WTC11 (cell line): ENCODE measurements around the gene CCDC83. TPM values are rescaled to one million over a fixed set of nuclear protein-coding genes. Genes with fewer than 3 reads are reported as not detected.
A peak's percentile ranks its signal among the peaks of the same experiment; 100 is the strongest.
"Not testable (repeated sequence)": the region's sequence is repeated elsewhere in the genome, so short reads cannot be mapped to it uniquely, and the experiment has no call there.

Source experiments
- ATAC-seq: fragments of 200-7000 bp; cut with Tn5 transposase; 2 replicates; pipeline ENCODE4 v1.10.0; 2021; ENCODE audit warnings: mild to moderate bottlenecking, moderate library complexity
- CTCF ChIA-PET: fragments of 300-600 bp; sonication (Branson Sonifier 250); formaldehyde crosslinking; loops from one replicate; lab custom pipeline; 2021; ENCODE audit warnings: antibody characterized with exemption; lab: Charles Lee
- POLR2A ChIA-PET: fragments of 350-600 bp; sonication (Branson Sonifier 250); formaldehyde crosslinking; loops from one replicate; lab custom pipeline; 2021; ENCODE audit warnings: antibody characterized with exemption; lab: Charles Lee
- DNase-seq: peaks from one replicate; pipeline ENCODE4 v3.0.0; 2021; ENCODE audit warnings: low spot score
- H3K27ac Mint-ChIP-seq: 2 replicates; pipeline ENCODE4 v1.8.0; 2021; ENCODE audit warnings: mixed read lengths
- H3K27me3 Mint-ChIP-seq: 2 replicates; pipeline ENCODE4 v1.8.0; 2021; ENCODE audit warnings: low read depth, mild to moderate bottlenecking, moderate library complexity, mixed read lengths
- H3K36me3 Mint-ChIP-seq: 2 replicates; pipeline ENCODE4 v1.8.0; 2021; ENCODE audit warnings: mixed read lengths
- H3K4me1 Mint-ChIP-seq: 2 replicates; pipeline ENCODE4 v1.8.0; 2022; ENCODE audit warnings: mixed read lengths
- H3K4me3 Mint-ChIP-seq: 2 replicates; pipeline ENCODE4 v1.8.0; 2021; ENCODE audit warnings: mild to moderate bottlenecking, moderate library complexity, mixed read lengths
- H3K9me3 Mint-ChIP-seq: 2 replicates; pipeline ENCODE4 v1.8.0; 2021; ENCODE audit warnings: mixed read lengths
- FOXP1 ChIP-seq: sonication (generic); formaldehyde crosslinking; IDR thresholded peaks from 2 replicates; pipeline ENCODE4 v1.8.0; 2022; ENCODE audit warnings: missing genetic modification reagents, mild to moderate bottlenecking, moderate library complexity, borderline replicate concordance
- JAZF1 ChIP-seq: fragments of 250-450 bp; sonication (Bioruptor Pico); IDR thresholded peaks from 2 replicates; pipeline ENCODE4 v1.9.0; 2021; ENCODE audit warnings: moderate library complexity, mild to moderate bottlenecking, inconsistent platforms
- JUN ChIP-seq: sonication (generic); formaldehyde crosslinking; IDR thresholded peaks from 2 replicates; pipeline ENCODE4 v1.8.0; 2023; ENCODE audit warnings: mild to moderate bottlenecking, missing genetic modification reagents
- MXD4 ChIP-seq: fragments of 250-450 bp; sonication (Bioruptor Pico); IDR thresholded peaks from 2 replicates; pipeline ENCODE4 v1.8.0; 2021; ENCODE audit warnings: mild to moderate bottlenecking, moderate library complexity, borderline replicate concordance
- MYBL2 ChIP-seq: sonication (generic); formaldehyde crosslinking; IDR thresholded peaks from 2 replicates; pipeline ENCODE4 v1.8.1; 2023; ENCODE audit warnings: mild to moderate bottlenecking, moderate library complexity, missing genetic modification reagents
- RORB ChIP-seq: fragments of 250-450 bp; sonication (Bioruptor Pico); IDR thresholded peaks from 2 replicates; pipeline ENCODE4 v1.9.0; 2021; ENCODE audit warnings: mild to moderate bottlenecking
- SMAD3 ChIP-seq: sonication (generic); formaldehyde crosslinking; IDR thresholded peaks from 2 replicates; pipeline ENCODE4 v1.8.0; 2022; ENCODE audit warnings: missing genetic modification reagents, mild to moderate bottlenecking, borderline replicate concordance
- SOX15 ChIP-seq: fragments of 250-450 bp; sonication (Bioruptor Pico); IDR thresholded peaks from 2 replicates; pipeline ENCODE4 v1.9.0; 2021; ENCODE audit warnings: mild to moderate bottlenecking
- TCF7 ChIP-seq: sonication (generic); formaldehyde crosslinking; IDR thresholded peaks from 2 replicates; pipeline ENCODE4 v1.8.0; 2022; ENCODE audit warnings: mild to moderate bottlenecking, low read depth, missing genetic modification reagents, moderate library complexity
- TEAD4 ChIP-seq: sonication (generic); formaldehyde crosslinking; IDR thresholded peaks from 2 replicates; pipeline ENCODE4 v1.8.0; 2022; ENCODE audit warnings: mild to moderate bottlenecking, missing genetic modification reagents
- TP53 ChIP-seq: sonication (generic); formaldehyde crosslinking; IDR thresholded peaks from 2 replicates; pipeline ENCODE4 v1.8.1; 2023; ENCODE audit warnings: mild to moderate bottlenecking, missing genetic modification reagents
- total RNA-seq: library from RNA; stranded (reverse); gene quantifications from 3 replicates; pipeline ENCODE4 v1.2.3, GENCODE V29; 2021
- TF ChIP-seq, protein P1 (sequence below): sonication (generic); formaldehyde crosslinking; IDR thresholded peaks from 2 replicates; pipeline ENCODE4 v1.8.1; 2022; ENCODE audit warnings: low read depth, missing genetic modification reagents, borderline replicate concordance
- TF ChIP-seq, protein P2 (sequence below): sonication (generic); formaldehyde crosslinking; IDR thresholded peaks from 2 replicates; pipeline ENCODE4 v1.8.1; 2023; ENCODE audit warnings: mild to moderate bottlenecking, missing genetic modification reagents
- TF ChIP-seq, protein P3 (sequence below): fragments of 250-450 bp; sonication (Bioruptor Pico); IDR thresholded peaks from 2 replicates; pipeline ENCODE4 v1.9.0; 2021; ENCODE audit warnings: mild to moderate bottlenecking
- TF ChIP-seq, protein P4 (sequence below): sonication (generic); formaldehyde crosslinking; IDR thresholded peaks from 2 replicates; pipeline ENCODE4 v1.8.0; 2022; ENCODE audit warnings: mild to moderate bottlenecking, missing genetic modification reagents
- TF ChIP-seq, protein P5 (sequence below): sonication (generic); formaldehyde crosslinking; IDR thresholded peaks from 2 replicates; pipeline ENCODE4 v1.8.0; 2022; ENCODE audit warnings: mild to moderate bottlenecking, missing genetic modification reagents
- TF ChIP-seq, protein P6 (sequence below): sonication (generic); formaldehyde crosslinking; conservative IDR thresholded peaks from 2 replicates; pipeline ENCODE4 v1.8.1; 2022; ENCODE audit warnings: mild to moderate bottlenecking, missing genetic modification reagents

The CCDC83 gene
- total RNA-seq, 1 experiment from 2014 or later: not detected

DNA sequence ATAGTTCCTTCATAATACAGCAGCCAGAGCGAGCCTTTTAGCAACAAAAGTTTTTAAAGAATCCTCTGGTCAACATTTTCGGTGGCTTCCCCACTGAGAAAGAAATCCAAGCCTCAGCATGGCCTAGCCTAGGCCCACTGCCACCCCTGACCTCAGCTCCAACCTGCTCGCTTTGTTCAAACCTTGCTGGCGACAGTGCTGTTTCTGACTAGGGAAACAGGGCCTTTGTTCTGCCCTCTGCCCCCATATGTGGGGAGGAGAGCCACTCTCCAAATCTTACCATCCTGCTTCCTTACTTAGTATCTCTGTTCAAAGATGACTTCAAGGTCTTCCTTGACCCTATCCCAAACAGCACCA lies 95.8 kb downstream of the CCDC83 start:
- POLR2A ChIA-PET: no interaction called here
- no peak for DNase-seq
- Mint-ChIP-seq H3K4me1 (no peaks in the 10 kb centered on the region), H3K9me3 (peaks cover 6% of the 10 kb centered on the region), H3K27me3 (no peaks in the 10 kb centered on the region), H3K36me3 (peaks cover 16% of the 10 kb centered on the region), H3K27ac (no peak overlapping the region), H3K4me3 (no peak overlapping the region)
- no peak for TF ChIP-seq TEAD4 (CRISPR knock-in tag)
- TF ChIP-seq, protein P1, sequence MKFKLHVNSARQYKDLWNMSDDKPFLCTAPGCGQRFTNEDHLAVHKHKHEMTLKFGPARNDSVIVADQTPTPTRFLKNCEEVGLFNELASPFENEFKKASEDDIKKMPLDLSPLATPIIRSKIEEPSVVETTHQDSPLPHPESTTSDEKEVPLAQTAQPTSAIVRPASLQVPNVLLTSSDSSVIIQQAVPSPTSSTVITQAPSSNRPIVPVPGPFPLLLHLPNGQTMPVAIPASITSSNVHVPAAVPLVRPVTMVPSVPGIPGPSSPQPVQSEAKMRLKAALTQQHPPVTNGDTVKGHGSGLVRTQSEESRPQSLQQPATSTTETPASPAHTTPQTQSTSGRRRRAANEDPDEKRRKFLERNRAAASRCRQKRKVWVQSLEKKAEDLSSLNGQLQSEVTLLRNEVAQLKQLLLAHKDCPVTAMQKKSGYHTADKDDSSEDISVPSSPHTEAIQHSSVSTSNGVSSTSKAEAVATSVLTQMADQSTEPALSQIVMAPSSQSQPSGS (CRISPR knock-in tag): no peak
- no peak for TF ChIP-seq JUN (CRISPR knock-in tag)
- TF ChIP-seq MYBL2: no peak
- TF ChIP-seq, protein P2, sequence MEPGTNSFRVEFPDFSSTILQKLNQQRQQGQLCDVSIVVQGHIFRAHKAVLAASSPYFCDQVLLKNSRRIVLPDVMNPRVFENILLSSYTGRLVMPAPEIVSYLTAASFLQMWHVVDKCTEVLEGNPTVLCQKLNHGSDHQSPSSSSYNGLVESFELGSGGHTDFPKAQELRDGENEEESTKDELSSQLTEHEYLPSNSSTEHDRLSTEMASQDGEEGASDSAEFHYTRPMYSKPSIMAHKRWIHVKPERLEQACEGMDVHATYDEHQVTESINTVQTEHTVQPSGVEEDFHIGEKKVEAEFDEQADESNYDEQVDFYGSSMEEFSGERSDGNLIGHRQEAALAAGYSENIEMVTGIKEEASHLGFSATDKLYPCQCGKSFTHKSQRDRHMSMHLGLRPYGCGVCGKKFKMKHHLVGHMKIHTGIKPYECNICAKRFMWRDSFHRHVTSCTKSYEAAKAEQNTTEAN (CRISPR knock-in tag): no peak
- TF ChIP-seq, protein P3, sequence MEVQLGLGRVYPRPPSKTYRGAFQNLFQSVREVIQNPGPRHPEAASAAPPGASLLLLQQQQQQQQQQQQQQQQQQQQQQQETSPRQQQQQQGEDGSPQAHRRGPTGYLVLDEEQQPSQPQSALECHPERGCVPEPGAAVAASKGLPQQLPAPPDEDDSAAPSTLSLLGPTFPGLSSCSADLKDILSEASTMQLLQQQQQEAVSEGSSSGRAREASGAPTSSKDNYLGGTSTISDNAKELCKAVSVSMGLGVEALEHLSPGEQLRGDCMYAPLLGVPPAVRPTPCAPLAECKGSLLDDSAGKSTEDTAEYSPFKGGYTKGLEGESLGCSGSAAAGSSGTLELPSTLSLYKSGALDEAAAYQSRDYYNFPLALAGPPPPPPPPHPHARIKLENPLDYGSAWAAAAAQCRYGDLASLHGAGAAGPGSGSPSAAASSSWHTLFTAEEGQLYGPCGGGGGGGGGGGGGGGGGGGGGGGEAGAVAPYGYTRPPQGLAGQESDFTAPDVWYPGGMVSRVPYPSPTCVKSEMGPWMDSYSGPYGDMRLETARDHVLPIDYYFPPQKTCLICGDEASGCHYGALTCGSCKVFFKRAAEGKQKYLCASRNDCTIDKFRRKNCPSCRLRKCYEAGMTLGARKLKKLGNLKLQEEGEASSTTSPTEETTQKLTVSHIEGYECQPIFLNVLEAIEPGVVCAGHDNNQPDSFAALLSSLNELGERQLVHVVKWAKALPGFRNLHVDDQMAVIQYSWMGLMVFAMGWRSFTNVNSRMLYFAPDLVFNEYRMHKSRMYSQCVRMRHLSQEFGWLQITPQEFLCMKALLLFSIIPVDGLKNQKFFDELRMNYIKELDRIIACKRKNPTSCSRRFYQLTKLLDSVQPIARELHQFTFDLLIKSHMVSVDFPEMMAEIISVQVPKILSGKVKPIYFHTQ (CRISPR knock-in tag): no peak
- no peak for TF ChIP-seq FOXP1 (CRISPR knock-in tag)
- TF ChIP-seq, protein P4, sequence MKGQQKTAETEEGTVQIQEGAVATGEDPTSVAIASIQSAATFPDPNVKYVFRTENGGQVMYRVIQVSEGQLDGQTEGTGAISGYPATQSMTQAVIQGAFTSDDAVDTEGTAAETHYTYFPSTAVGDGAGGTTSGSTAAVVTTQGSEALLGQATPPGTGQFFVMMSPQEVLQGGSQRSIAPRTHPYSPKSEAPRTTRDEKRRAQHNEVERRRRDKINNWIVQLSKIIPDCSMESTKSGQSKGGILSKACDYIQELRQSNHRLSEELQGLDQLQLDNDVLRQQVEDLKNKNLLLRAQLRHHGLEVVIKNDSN: no peak
- TF ChIP-seq, protein P5, sequence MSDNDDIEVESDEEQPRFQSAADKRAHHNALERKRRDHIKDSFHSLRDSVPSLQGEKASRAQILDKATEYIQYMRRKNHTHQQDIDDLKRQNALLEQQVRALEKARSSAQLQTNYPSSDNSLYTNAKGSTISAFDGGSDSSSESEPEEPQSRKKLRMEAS (CRISPR knock-in tag): no peak
- TF ChIP-seq MXD4 (CRISPR knock-in tag): no peak
- CTCF ChIA-PET: interaction anchor here (0.6 to 1.0 kb wide), 2 partner anchors 9 to 96 kb away, joined by 3 to 4 read pairs; partner anchors contain the start of gene CCDC83
- peak; percentile 58 for ATAC-seq

DNA sequence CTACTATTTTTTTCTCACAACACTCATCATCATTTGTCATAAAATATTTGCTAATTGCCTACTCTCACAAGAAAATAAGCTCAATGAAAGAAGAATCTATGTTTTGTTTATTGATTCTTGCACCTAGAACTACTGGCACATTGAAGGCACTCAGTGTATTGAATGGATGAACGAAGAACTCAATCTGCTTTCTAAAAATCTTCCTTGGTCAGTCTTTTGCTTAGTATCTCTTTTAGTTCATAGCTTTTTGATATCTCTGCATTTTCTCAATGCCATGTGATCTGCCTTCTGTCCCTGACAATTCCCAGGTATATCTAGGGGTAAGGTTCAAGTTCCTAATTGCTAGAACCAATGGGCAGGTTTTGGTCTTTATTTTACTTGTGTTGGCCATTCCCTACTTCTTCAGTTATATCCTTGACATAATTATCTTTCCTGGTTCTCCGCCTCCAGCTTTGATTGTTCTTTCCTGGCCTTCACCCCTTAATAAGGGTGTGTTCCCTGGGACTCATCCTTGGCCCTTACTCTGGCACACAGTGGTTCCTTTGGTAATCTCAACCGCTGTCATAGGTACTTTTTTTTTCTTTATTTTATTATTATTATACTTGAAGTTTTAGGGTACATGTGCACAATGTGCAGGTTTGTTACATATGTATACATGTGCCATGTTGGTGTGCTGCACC lies 96.4 kb downstream of the CCDC83 start:
- H3K4me1 Mint-ChIP-seq: no peaks in the 10 kb centered on the region
- ChIA-PET POLR2A (no interaction called here), CTCF (interaction anchor here (1.0 kb wide), 1 partner anchor 97 kb away, joined by 4 read pairs; the partner anchor contains the start of gene CCDC83)
- H3K27me3 Mint-ChIP-seq: no peaks in the 10 kb centered on the region
- H3K4me3 Mint-ChIP-seq: no peak overlapping the region
- no peak for ATAC-seq
- DNase-seq: no peak
- H3K27ac Mint-ChIP-seq: no peak overlapping the region
- TF ChIP-seq TCF7 (CRISPR knock-in tag) (no peak), TP53 (CRISPR knock-in tag) (no peak), SOX15 (CRISPR knock-in tag) (no peak), SMAD3 (CRISPR knock-in tag) (no peak), RORB (CRISPR knock-in tag) (no peak), JAZF1 (CRISPR knock-in tag) (no peak)
- TF ChIP-seq, protein P6, sequence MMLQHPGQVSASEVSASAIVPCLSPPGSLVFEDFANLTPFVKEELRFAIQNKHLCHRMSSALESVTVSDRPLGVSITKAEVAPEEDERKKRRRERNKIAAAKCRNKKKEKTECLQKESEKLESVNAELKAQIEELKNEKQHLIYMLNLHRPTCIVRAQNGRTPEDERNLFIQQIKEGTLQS (CRISPR knock-in tag): no peak
- TF ChIP-seq, protein P2 (CRISPR knock-in tag): no peak
- H3K36me3 Mint-ChIP-seq: peaks cover 20% of the 10 kb centered on the region
- H3K9me3 Mint-ChIP-seq: peaks cover 6% of the 10 kb centered on the region

DNA sequence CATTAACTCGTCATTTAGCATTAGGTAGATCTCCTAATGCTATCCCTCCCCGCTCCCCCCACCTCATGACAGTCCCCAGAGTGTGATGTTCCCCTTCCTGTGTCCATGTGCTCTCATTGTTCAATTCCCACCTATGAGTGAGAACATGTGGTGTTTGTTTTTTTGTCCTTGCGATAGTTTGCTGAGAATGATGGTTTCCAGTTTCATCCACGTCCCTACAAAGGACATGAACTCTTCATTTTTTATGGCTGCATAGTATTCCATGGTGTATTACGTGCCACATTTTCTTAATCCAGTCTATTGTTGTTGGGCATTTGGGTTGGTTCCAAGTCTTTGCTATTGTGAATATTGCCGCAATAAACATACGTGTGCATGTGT lies 96.9 kb downstream of the CCDC83 start:
- DNase-seq, POLR2A ChIA-PET, H3K9me3 Mint-ChIP-seq, H3K27me3 Mint-ChIP-seq, H3K27ac Mint-ChIP-seq, ATAC-seq, H3K4me3 Mint-ChIP-seq, H3K4me1 Mint-ChIP-seq: not testable (repeated sequence)
- CTCF ChIA-PET: interaction anchor here (1.0 kb wide), 1 partner anchor 97 kb away, joined by 4 read pairs; the partner anchor contains the start of gene CCDC83
- H3K36me3 Mint-ChIP-seq: peaks cover 20% of the 10 kb centered on the region
